Measurements from ENCODE around the gene CAV2.
"Not testable (repeated sequence)": the region's sequence is repeated elsewhere in the genome, so short reads cannot be mapped to it uniquely, and the experiment has no call there.

Gene CAV2

GRCh38 chr7:116499168-116500077 lies at the start of gene CAV2:
TSS of gene CAV2 (plus strand) at chr7:116499738. CDS start at chr7:116499782, 44 bp downstream.
- peak; percentile 74 for DNase-seq

GRCh38 chr7:116449950-116450349 lies 49.6 kb upstream of the CAV2 start:
- DNase-seq, result no peak

- no peak for DNase-seq
These were observed 47.4 kb upstream of the CAV2 start for GRCh38 chr7:116451957-116452729.

- DNase-seq, result no peak
These were observed 45.2 kb upstream of the CAV2 start for GRCh38 chr7:116454377-116454776.

GRCh38 chr7:116455009-116455408 lies 44.5 kb upstream of the CAV2 start:
- peak; percentile 87 for DNase-seq

GRCh38 chr7:116455499-116455898 lies 44.0 kb upstream of the CAV2 start:
- no peak for DNase-seq

GRCh38 chr7:116461500-116461899 lies 38.0 kb upstream of the CAV2 start:
- DNase-seq, result no peak

- DNase-seq, result no peak
These were observed 35.6 kb upstream of the CAV2 start for GRCh38 chr7:116463956-116464355.

- no peak for DNase-seq
These were observed 35.2 kb upstream of the CAV2 start for GRCh38 chr7:116464375-116464774.

- no peak for DNase-seq
These were observed 34.4 kb upstream of the CAV2 start for GRCh38 chr7:116465125-116465524.

- no peak for DNase-seq
These were observed 31.0 kb upstream of the CAV2 start for GRCh38 chr7:116468534-116468933.

- no peak for DNase-seq
These were observed 21.9 kb upstream of the CAV2 start for GRCh38 chr7:116477625-116478024.

- no peak for DNase-seq
These were observed 20.7 kb upstream of the CAV2 start for GRCh38 chr7:116478834-116479233.

- DNase-seq, result no peak
These were observed 16.1 kb upstream of the CAV2 start for GRCh38 chr7:116483271-116483942.

GRCh38 chr7:116484389-116484788 lies 15.1 kb upstream of the CAV2 start:
- not testable (repeated sequence) for DNase-seq

GRCh38 chr7:116487907-116488521 lies 11.5 kb upstream of the CAV2 start:
- DNase-seq, result no peak

- no peak for DNase-seq
These were observed 9.2 kb upstream of the CAV2 start for GRCh38 chr7:116490351-116490750.

GRCh38 chr7:116491887-116492653 lies 7.5 kb upstream of the CAV2 start:
- no peak for DNase-seq

- DNase-seq, result no peak
These were observed 6.9 kb upstream of the CAV2 start for GRCh38 chr7:116492654-116493109.

- no peak for DNase-seq
These were observed 6.1 kb upstream of the CAV2 start for GRCh38 chr7:116493449-116493848.

GRCh38 chr7:116494472-116494871 lies 5.1 kb upstream of the CAV2 start:
- DNase-seq, result no peak

- peak; percentile 31 for DNase-seq
These were observed 3.8 kb upstream of the CAV2 start for GRCh38 chr7:116495736-116496135.

Data from fibroblast of skin of right biceps (primary cell).